Liver (tissue), 9 donors: Measurements from ENCODE around the gene LPP. TPM values are rescaled to one million over a fixed set of nuclear protein-coding genes. Genes with fewer than 3 reads are reported as not detected.

Experiments used
- DNase-seq: peaks from one replicate; pipeline ENCODE4 v3.0.0-alpha.2; 2017; ENCODE audit warnings: low spot score
- H3K27ac ChIP-seq, 2 donors: one replicate each; pipeline ENCODE4 v1.7.0; 2013; ENCODE audit warnings: inconsistent platforms in 2 of 2, low read length in 2 of 2, control low read depth in 1 of 2, low read depth in 1 of 2, mild to moderate bottlenecking in 1 of 2
- H3K27me3 ChIP-seq, 4 donors: one replicate each; pipeline versions ENCODE4 v1.6.1 to v1.7.0; 2013; ENCODE audit warnings: low read length in 3 of 4, inconsistent platforms in 1 of 4, mild to moderate bottlenecking in 1 of 4, moderate library complexity in 1 of 4; ENCODE audit not compliant: control insufficient read depth in 4 of 4, insufficient read depth in 4 of 4
- H3K36me3 ChIP-seq, 4 donors: one replicate each; pipeline versions ENCODE4 v1.6.1 to v1.7.0; 2013; ENCODE audit warnings: low read length in 3 of 4, mild to moderate bottlenecking in 3 of 4, low read depth in 1 of 4, moderate library complexity in 1 of 4; ENCODE audit not compliant: control insufficient read depth in 4 of 4, insufficient read depth in 3 of 4
- H3K4me1 ChIP-seq, 4 donors: one replicate each; pipeline versions ENCODE4 v1.6.1 to v1.7.0; 2013; ENCODE audit warnings: low read length in 3 of 4, mild to moderate bottlenecking in 3 of 4, moderate library complexity in 1 of 4; ENCODE audit not compliant: control insufficient read depth in 4 of 4, insufficient read depth in 4 of 4
- H3K4me3 ChIP-seq, 3 donors: one replicate each; pipeline versions ENCODE4 v1.6.1 to v1.7.0; 2013; ENCODE audit warnings: low read length in 3 of 3, control low read depth in 1 of 3, low read depth in 1 of 3, mild to moderate bottlenecking in 1 of 3
- H3K9ac ChIP-seq, 2 donors: one replicate each; pipeline ENCODE4 v1.7.0; 2013; ENCODE audit warnings: low read length in 2 of 2, mild to moderate bottlenecking in 2 of 2, moderate library complexity in 2 of 2, control low read depth in 1 of 2, low read depth in 1 of 2
- H3K9me3 ChIP-seq, 4 donors: one replicate each; pipeline versions ENCODE4 v1.6.1 to v1.7.0; 2013; ENCODE audit warnings: low read length in 3 of 4; ENCODE audit not compliant: control insufficient read depth in 4 of 4
- ATF3 ChIP-seq: IDR thresholded peaks from 2 replicates; pipeline ENCODE4 v1.6.1; 2016; ENCODE audit warnings: antibody characterized with exemption
- EGR1 ChIP-seq, 2 donors: IDR thresholded peaks; 2 replicates each; pipeline ENCODE4 v1.6.1; 2016 to 2018; ENCODE audit warnings: antibody characterized with exemption in 2 of 2, low read depth in 2 of 2
- FOXA1 ChIP-seq: IDR thresholded peaks from 2 replicates; pipeline ENCODE4 v1.6.1; 2016; ENCODE audit warnings: antibody characterized with exemption
- FOXA2 ChIP-seq: IDR thresholded peaks from 2 replicates; pipeline ENCODE4 v1.6.1; 2016; ENCODE audit warnings: antibody characterized with exemption
- GABPA ChIP-seq, 2 donors: IDR thresholded peaks in 1 of 2; conservative IDR thresholded peaks in 1 of 2; 2 replicates each; pipeline ENCODE4 v1.6.1; 2016; ENCODE audit warnings: antibody characterized with exemption in 2 of 2, mild to moderate bottlenecking in 1 of 2, moderate library complexity in 1 of 2
- HNF4A ChIP-seq, 2 donors: conservative IDR thresholded peaks; 2 replicates each; pipeline ENCODE4 v1.6.1; 2016; ENCODE audit warnings: antibody characterized with exemption in 2 of 2, mild to moderate bottlenecking in 2 of 2
- HNF4G ChIP-seq: IDR thresholded peaks from 2 replicates; pipeline ENCODE4 v1.6.1; 2016; ENCODE audit warnings: antibody characterized with exemption
- JUND ChIP-seq, 2 donors: IDR thresholded peaks; 2 replicates each; pipeline ENCODE4 v1.6.1; 2016; ENCODE audit warnings: antibody characterized with exemption in 2 of 2
- NR2F2 ChIP-seq: IDR thresholded peaks from 2 replicates; pipeline ENCODE4 v1.6.1; 2016; ENCODE audit warnings: antibody characterized with exemption
- RAD21 ChIP-seq, 2 donors: IDR thresholded peaks; 2 replicates each; pipeline ENCODE4 v1.6.1; 2016; ENCODE audit warnings: antibody characterized with exemption in 2 of 2, mild to moderate bottlenecking in 2 of 2
- SP1 ChIP-seq: IDR thresholded peaks from 2 replicates; pipeline ENCODE4 v1.6.1; 2018; ENCODE audit warnings: antibody characterized with exemption, mild to moderate bottlenecking
- TAF1 ChIP-seq: conservative IDR thresholded peaks from 2 replicates; pipeline ENCODE4 v1.6.1; 2016; ENCODE audit warnings: antibody characterized with exemption, mild to moderate bottlenecking
- YY1 ChIP-seq: IDR thresholded peaks from 2 replicates; pipeline ENCODE4 v1.6.1; 2016; ENCODE audit warnings: antibody characterized with exemption, mild to moderate bottlenecking
- WGBS: extraction: QIAGEN DNeasy Blood & Tissue Kit; methylation state at CpG from one replicate; pipeline ENCODE4 v1.1.7; 2013; 5-methylcytosine and 5-hydroxymethylcytosine counted together
- polyA plus RNA-seq, 2 donors: library from polyadenylated mRNA; stranded (reverse) in 1 of 2; unstranded in 1 of 2; fragments of 200-250 nt in 1 of 2; fragments of >200 nt in 1 of 2; fragmentation: Nextera tagmentation in 1 of 2; extraction: Ambion mirVana in 1 of 2; gene quantifications; one replicate each; pipeline versions ENCODE4 v1.2.1 to v1.2.3, GENCODE V29; 2013 to 2015
- total RNA-seq, 2 donors: library from RNA; depleted of rRNA; stranded (reverse); fragments of >200 nt; gene quantifications; one replicate each; pipeline ENCODE4 v1.2.3, GENCODE V29; 2014
- TF ChIP-seq, protein P1 (sequence below): IDR thresholded peaks from 2 replicates; pipeline ENCODE4 v1.6.1; 2016; ENCODE audit warnings: antibody characterized with exemption
- TF ChIP-seq, protein P2 (sequence below): fragments of 150-350 bp; IDR thresholded peaks from 2 replicates; pipeline ENCODE4 v1.5.1; 2017; ENCODE audit warnings: improper control_type of control experiment, low read depth, low read length; ENCODE audit not compliant: missing input control
- TF ChIP-seq, protein P3 (sequence below): IDR thresholded peaks from 2 replicates; pipeline ENCODE4 v1.6.1; 2016; ENCODE audit warnings: antibody characterized with exemption
- TF ChIP-seq, protein P4 (sequence below): IDR thresholded peaks from 2 replicates; pipeline ENCODE4 v1.6.1; 2016; ENCODE audit warnings: antibody characterized with exemption, mild to moderate bottlenecking
- donor health status: healthy.
- donor health status: healthy.
- donor health status: healthy.
- donor health status: healthy.
- donor health status: healthy.

The LPP gene
- total and polyA plus RNA-seq, 4 donors = 3.3 to 53.7 (median 28.2) TPM

DNA sequence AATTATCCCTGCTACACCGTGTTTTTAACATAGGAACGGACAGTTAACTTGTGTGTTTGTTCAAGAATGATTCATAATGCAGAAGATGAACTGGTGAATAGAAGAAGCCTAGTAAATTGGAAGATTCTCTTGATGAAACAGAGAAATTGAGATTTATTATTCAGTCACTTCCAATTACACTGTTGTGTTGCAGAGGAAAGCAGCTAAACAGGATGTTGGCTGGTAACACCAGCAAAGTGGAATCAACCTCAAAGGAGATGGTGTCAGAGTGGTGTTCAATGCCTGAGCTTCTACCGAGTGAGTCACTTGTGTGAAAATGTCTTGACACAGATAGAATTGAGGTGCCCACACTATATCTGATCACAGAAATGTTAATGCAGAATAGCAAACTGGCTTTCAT, 399.6 kb downstream of the LPP start:
- Histone ChIP-seq H3K9me3 (no peaks in the 10 kb centered on the region), H3K9ac (no peak overlapping the region), H3K27me3 (no peaks in the 10 kb centered on the region), H3K4me1 (peaks cover 0 to 8% (median 2%) of the 10 kb centered on the region in 4 donors), H3K4me3 (no peak overlapping the region), H3K36me3 (no peaks in the 10 kb centered on the region), H3K27ac (no peak overlapping the region)
- 94% methylated on average over 3 of the region's 3 CpGs for WGBS
- TF ChIP-seq, protein P1, sequence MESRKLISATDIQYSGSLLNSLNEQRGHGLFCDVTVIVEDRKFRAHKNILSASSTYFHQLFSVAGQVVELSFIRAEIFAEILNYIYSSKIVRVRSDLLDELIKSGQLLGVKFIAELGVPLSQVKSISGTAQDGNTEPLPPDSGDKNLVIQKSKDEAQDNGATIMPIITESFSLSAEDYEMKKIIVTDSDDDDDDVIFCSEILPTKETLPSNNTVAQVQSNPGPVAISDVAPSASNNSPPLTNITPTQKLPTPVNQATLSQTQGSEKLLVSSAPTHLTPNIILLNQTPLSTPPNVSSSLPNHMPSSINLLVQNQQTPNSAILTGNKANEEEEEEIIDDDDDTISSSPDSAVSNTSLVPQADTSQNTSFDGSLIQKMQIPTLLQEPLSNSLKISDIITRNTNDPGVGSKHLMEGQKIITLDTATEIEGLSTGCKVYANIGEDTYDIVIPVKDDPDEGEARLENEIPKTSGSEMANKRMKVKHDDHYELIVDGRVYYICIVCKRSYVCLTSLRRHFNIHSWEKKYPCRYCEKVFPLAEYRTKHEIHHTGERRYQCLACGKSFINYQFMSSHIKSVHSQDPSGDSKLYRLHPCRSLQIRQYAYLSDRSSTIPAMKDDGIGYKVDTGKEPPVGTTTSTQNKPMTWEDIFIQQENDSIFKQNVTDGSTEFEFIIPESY = no peak
- TF ChIP-seq HNF4G = no peak
- no peak for DNase-seq

GRCh38 chr3:188554404-188554803, 400.4 kb downstream of the LPP start:
- Histone ChIP-seq H3K4me3 (no peak overlapping the region), H3K4me1 (peaks cover 0 to 11% (median 2%) of the 10 kb centered on the region in 4 donors), H3K9me3 (no peaks in the 10 kb centered on the region), H3K9ac (no peak overlapping the region), H3K27ac (no peak overlapping the region), H3K27me3 (no peaks in the 10 kb centered on the region), H3K36me3 (no peaks in the 10 kb centered on the region)
- 99% methylated on average over 1 of the region's 1 CpG for WGBS
- TF ChIP-seq, protein P2, sequence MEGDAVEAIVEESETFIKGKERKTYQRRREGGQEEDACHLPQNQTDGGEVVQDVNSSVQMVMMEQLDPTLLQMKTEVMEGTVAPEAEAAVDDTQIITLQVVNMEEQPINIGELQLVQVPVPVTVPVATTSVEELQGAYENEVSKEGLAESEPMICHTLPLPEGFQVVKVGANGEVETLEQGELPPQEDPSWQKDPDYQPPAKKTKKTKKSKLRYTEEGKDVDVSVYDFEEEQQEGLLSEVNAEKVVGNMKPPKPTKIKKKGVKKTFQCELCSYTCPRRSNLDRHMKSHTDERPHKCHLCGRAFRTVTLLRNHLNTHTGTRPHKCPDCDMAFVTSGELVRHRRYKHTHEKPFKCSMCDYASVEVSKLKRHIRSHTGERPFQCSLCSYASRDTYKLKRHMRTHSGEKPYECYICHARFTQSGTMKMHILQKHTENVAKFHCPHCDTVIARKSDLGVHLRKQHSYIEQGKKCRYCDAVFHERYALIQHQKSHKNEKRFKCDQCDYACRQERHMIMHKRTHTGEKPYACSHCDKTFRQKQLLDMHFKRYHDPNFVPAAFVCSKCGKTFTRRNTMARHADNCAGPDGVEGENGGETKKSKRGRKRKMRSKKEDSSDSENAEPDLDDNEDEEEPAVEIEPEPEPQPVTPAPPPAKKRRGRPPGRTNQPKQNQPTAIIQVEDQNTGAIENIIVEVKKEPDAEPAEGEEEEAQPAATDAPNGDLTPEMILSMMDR = no peak
- TF ChIP-seq SP1 (no peak), HNF4A (conservative IDR thresholded peaks at IDR 0.05) (no peak), FOXA1 (no peak), YY1 (no peak), ATF3 (no peak), JUND (IDR thresholded peaks at IDR 0.05) (no peak), GABPA (IDR thresholded peaks at IDR 0.05 in 1 of 2, conservative IDR thresholded peaks at IDR 0.05 in 1 of 2) (no peak), HNF4G (no peak)
- TF ChIP-seq, protein P3, sequence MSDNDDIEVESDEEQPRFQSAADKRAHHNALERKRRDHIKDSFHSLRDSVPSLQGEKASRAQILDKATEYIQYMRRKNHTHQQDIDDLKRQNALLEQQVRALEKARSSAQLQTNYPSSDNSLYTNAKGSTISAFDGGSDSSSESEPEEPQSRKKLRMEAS = no peak
- no peak for DNase-seq

- H3K4me3 ChIP-seq = no peak overlapping the region
- no peaks in the 10 kb centered on the region for H3K9me3 ChIP-seq
- H3K4me1 ChIP-seq = peaks cover 0 to 11% (median 2%) of the 10 kb centered on the region in 4 donors
- 44% methylated on average over 3 of the region's 3 CpGs for WGBS
- no peak overlapping the region for H3K9ac ChIP-seq
- no peak overlapping the region for H3K27ac ChIP-seq
- DNase-seq = no peak
- no peaks in the 10 kb centered on the region for H3K27me3 ChIP-seq
- no peaks in the 10 kb centered on the region for H3K36me3 ChIP-seq
- TF ChIP-seq TAF1 (no peak), ATF3 (no peak), EGR1 (IDR thresholded peaks at IDR 0.05; ENCODE audit: low read depth in 2 of 2) (no peak), JUND (IDR thresholded peaks at IDR 0.05) (no peak), RAD21 (IDR thresholded peaks at IDR 0.05) (no peak), YY1 (no peak), GABPA (IDR thresholded peaks at IDR 0.05 in 1 of 2, conservative IDR thresholded peaks at IDR 0.05 in 1 of 2) (no peak), HNF4A (conservative IDR thresholded peaks at IDR 0.05) (no peak), NR2F2 (no peak), HNF4G (no peak), FOXA2 (no peak)
- TF ChIP-seq, protein P2 = no peak
- TF ChIP-seq, protein P4, sequence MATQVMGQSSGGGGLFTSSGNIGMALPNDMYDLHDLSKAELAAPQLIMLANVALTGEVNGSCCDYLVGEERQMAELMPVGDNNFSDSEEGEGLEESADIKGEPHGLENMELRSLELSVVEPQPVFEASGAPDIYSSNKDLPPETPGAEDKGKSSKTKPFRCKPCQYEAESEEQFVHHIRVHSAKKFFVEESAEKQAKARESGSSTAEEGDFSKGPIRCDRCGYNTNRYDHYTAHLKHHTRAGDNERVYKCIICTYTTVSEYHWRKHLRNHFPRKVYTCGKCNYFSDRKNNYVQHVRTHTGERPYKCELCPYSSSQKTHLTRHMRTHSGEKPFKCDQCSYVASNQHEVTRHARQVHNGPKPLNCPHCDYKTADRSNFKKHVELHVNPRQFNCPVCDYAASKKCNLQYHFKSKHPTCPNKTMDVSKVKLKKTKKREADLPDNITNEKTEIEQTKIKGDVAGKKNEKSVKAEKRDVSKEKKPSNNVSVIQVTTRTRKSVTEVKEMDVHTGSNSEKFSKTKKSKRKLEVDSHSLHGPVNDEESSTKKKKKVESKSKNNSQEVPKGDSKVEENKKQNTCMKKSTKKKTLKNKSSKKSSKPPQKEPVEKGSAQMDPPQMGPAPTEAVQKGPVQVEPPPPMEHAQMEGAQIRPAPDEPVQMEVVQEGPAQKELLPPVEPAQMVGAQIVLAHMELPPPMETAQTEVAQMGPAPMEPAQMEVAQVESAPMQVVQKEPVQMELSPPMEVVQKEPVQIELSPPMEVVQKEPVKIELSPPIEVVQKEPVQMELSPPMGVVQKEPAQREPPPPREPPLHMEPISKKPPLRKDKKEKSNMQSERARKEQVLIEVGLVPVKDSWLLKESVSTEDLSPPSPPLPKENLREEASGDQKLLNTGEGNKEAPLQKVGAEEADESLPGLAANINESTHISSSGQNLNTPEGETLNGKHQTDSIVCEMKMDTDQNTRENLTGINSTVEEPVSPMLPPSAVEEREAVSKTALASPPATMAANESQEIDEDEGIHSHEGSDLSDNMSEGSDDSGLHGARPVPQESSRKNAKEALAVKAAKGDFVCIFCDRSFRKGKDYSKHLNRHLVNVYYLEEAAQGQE = no peak
- TF ChIP-seq, protein P3 = no peak
Observed at GRCh38 chr3:188557235-188557634, 403.3 kb downstream of the LPP start.
